Measurements from ENCODE around the gene ANTKMT.

The ANTKMT gene

DNA sequence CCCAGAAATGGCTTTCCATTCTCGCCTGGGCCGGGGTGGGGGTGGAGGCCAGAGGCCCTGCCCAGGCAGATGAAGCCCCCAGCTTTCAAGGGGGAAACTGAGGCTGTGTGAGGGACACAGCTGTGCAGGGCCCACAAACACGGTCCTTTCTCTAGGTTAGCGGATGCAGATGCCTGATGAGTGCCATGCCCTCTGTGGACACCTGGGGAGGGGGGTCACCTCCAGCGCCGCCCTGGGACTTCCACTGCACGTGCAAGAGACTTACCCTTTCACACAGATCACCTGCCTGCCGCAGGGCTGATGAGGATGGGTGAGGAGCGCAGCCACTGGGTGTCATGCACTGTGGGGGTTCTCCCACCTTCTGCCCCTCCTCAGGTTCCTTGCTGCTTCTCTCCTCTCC lies 2.6 kb upstream of the ANTKMT start:
- DNase-seq (ENCODE audit: low read depth) = no peak
- no peak overlapping the region for H3K4me3 ChIP-seq (ENCODE audit: low read length)
- TF ChIP-seq, protein P1, sequence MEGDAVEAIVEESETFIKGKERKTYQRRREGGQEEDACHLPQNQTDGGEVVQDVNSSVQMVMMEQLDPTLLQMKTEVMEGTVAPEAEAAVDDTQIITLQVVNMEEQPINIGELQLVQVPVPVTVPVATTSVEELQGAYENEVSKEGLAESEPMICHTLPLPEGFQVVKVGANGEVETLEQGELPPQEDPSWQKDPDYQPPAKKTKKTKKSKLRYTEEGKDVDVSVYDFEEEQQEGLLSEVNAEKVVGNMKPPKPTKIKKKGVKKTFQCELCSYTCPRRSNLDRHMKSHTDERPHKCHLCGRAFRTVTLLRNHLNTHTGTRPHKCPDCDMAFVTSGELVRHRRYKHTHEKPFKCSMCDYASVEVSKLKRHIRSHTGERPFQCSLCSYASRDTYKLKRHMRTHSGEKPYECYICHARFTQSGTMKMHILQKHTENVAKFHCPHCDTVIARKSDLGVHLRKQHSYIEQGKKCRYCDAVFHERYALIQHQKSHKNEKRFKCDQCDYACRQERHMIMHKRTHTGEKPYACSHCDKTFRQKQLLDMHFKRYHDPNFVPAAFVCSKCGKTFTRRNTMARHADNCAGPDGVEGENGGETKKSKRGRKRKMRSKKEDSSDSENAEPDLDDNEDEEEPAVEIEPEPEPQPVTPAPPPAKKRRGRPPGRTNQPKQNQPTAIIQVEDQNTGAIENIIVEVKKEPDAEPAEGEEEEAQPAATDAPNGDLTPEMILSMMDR (conservative IDR thresholded peaks at IDR 0.05; ENCODE audit: low read length) = no peak

DNA sequence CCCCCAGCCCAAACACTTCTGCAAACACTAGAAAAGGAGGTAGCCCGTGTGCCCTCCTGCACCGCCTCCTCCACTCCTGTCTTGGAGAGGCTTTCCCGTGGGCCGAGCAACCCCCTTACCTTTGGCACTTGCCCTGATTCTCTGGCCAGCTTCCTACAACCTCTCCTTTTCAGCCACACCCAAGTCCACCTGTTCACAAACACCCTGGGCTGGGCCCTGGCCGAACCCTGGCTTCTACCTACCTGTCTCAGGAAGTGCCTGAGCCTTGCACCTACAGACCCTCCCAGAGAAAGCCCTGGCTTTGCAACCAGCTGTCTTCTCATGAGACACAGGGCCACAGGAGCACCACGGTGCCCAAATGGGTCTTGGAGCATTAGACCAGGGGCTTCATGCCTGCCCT lies 2.0 kb upstream of the ANTKMT start:
- DNase-seq (ENCODE audit: low read depth) = no peak
- TF ChIP-seq, protein P1 (conservative IDR thresholded peaks at IDR 0.05; ENCODE audit: low read length) = no peak

DNA sequence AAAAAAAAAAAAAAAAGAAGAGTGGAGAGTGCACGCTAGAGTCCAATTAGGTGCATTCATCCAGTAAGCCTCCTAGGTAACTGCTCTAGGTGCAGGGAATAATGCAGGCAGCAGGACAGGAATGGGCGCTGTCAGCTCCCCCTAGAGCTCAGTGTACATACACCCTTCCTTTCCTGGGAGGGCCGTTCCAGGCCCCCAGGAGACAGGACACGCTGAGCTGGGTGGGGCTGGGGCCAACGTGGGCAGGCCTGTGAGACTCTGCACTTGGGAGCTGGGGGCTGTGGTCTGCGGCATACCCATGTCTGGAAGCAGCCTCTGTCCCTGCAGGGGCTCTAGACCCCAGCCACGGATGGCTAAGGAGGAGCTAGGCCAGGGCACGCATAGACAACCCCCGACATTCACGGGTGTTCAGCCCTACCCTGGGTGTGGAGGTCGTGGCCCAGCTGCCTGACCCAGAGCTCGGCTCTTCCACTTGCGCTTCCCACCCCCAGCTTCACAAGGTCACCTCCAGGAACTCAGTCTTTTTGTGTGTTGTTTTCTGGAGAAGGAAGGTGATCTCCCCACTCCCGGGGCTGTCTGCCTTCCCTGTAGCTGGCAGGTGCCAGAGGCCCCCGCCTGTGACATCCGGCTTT lies 1.0 kb upstream of the ANTKMT start:
- TF ChIP-seq, protein P1 (conservative IDR thresholded peaks at IDR 0.05; ENCODE audit: low read length) = peak; percentile 29
- no peak for DNase-seq (ENCODE audit: low read depth)
- H3K4me3 ChIP-seq (ENCODE audit: low read length) = peak overlapping the region; percentile 70

More for the DNA sequence above, 2.0 kb upstream of the ANTKMT start:
- H3K4me3 ChIP-seq (ENCODE audit: low read length) = no peak overlapping the region

DNA sequence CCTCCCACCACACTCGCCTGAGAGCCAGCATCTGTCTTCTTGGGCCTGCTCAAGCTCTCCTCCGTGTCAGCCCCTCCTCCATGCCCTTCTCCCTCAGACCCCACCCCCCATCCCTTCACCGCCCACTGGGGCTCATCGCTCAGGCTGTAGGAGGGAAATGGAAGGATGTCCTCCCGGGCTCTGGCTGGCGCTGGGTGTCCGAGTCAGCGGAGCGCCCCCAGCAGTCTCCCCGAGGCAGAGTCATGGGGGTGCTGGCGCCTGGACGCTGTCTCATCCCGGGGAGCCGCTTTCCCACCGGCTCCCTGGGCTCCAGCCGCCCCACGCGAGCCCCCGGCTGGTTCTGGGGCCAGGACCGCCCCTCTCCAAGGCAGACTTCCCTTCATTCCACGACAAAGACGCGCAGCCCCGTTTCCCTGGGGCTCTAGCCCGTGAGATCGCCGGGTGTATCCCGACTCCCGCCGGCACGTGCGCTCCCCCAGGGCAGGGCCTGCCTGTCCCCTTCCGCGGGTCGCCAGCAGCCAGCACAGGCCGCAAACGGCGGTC lies 428 bp upstream of the ANTKMT start:
- DNase-seq (ENCODE audit: low read depth) = peak; percentile 59
- H3K4me3 ChIP-seq (ENCODE audit: low read length) = peak overlapping the region; percentile 70
- TF ChIP-seq, protein P1 (conservative IDR thresholded peaks at IDR 0.05; ENCODE audit: low read length) = peak; percentile 37; the same call in 1 of the 2 replicates

DNA sequence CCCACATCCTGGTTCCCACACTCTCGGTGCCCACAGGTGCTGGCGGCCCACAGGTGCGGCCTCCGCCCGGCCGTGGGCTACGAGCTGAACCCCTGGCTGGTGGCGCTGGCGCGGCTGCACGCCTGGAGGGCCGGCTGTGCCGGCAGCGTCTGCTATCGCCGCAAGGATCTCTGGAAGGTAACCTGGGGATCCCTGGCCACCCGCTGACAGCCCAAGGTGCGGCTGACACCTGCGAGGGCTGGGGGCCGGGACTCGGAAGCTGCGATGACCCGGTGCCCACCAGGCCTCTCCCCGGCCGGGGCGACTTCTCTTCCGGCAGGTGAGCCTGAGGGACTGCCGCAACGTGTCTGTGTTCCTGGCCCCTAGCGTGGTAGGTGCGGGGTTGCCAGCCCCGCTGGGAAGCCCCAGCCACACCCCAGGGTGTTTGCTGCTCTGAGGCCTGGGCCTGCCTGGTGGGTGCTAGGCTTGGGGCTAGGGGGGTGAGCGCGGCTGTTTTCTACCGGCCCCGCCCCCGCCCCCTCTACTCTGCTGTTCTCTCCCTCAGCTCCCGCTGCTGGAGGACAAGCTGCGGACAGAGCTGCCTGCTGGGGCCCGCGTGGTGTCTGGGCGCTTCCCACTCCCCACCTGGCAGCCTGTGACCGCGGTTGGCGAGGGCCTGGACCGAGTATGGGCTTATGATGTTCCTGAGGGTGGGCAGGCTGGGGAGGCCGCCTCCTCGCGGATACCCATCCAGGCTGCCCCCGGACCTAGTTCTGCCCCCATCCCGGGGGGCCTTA lies 1.0 kb downstream of the ANTKMT start:
- TF ChIP-seq, protein P1 (conservative IDR thresholded peaks at IDR 0.05; ENCODE audit: low read length) = no peak
- peak overlapping the region; percentile 70 for H3K4me3 ChIP-seq (ENCODE audit: low read length)
- DNase-seq (ENCODE audit: low read depth) = no peak

DNA sequence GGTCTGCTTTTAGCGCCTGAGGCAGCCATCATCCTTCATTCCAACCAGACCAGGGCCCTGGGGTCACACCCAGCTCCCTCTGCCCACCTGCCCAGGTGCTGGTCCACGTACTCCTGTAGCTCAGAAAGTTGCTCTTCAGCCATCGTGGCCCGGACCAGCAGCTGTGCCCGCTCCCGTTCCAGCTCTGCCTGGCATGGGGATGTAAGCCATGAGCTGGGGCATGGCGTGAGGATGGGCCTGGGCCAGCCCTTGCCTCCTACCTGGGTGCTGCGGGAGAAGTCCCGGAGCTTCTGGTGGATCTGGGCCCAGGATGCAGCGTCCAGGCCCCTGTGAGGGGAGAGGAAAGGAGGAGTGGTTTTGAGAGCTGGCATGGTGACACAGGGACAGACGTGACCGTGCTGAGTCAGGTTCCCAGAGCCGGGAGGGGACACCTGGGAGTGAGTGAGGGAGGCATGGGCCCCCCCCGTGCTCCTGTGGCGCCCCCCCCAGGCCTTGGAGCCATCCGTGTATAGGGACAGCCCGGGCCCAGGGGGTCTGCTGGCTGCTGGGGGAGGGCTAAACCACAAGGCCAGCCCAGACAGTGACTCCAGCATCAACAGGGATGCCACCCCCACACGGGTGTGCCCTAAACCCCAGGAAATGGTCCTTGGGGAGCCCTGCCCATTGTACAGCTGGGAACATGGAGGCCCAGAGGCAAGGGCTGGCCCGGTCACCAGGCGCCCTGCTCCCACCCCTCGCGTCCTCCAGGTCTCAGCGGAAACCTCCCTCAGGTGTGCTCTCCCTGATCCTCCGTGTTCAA lies 2.1 kb downstream of the ANTKMT start:
- H3K4me3 ChIP-seq (ENCODE audit: low read length) = no peak overlapping the region
- no peak for DNase-seq (ENCODE audit: low read depth)
- TF ChIP-seq, protein P1 (conservative IDR thresholded peaks at IDR 0.05; ENCODE audit: low read length) = no peak
